HepG2 (cell line): Measurements from ENCODE around the gene MTHFD1L. TPM values are rescaled to one million over a fixed set of nuclear protein-coding genes. Genes with fewer than 3 reads are reported as not detected.

ENCODE experiments used
- ASH2L ChIP-seq: fragments of 300-600, 200-600 bp; sonication (generic); IDR thresholded peaks from 2 replicates; pipeline ENCODE4 v1.7.0; 2017; ENCODE audit warnings: low read depth, mild to moderate bottlenecking, moderate library complexity, mixed read lengths, low read length; ENCODE audit not compliant: insufficient read length
- HDAC2 ChIP-seq: sonication (generic); formaldehyde crosslinking; IDR thresholded peaks from 2 replicates; pipeline ENCODE4 v1.4.0; 2020; ENCODE audit warnings: missing genetic modification reagents
- HIVEP1 ChIP-seq: sonication (generic); formaldehyde crosslinking; IDR thresholded peaks from 2 replicates; pipeline ENCODE4 v1.4.0; 2020; ENCODE audit warnings: mild to moderate bottlenecking, missing genetic modification reagents
- IKZF1 ChIP-seq: fragments of 450-650 bp; IDR thresholded peaks from 2 replicates; pipeline ENCODE4 v1.7.1; 2016
- RFXAP ChIP-seq: sonication (generic); formaldehyde crosslinking; IDR thresholded peaks from 2 replicates; pipeline ENCODE4 v1.4.0; 2020; ENCODE audit warnings: missing genetic modification reagents, borderline replicate concordance
- SOX5 ChIP-seq: IDR thresholded peaks from 2 replicates; pipeline ENCODE4 v1.6.1; 2016; ENCODE audit warnings: borderline replicate concordance
- ZNF143 ChIP-seq: sonication (generic); formaldehyde crosslinking; IDR thresholded peaks from 2 replicates; pipeline ENCODE4 v1.4.0; 2020; ENCODE audit warnings: missing genetic modification reagents
- ZNF232 ChIP-seq: sonication (generic); formaldehyde crosslinking; IDR thresholded peaks from 2 replicates; pipeline ENCODE4 v1.4.0; 2020; ENCODE audit warnings: missing genetic modification reagents, borderline replicate concordance
- ZNF24 ChIP-seq: fragments of 450-650 bp; IDR thresholded peaks from 2 replicates; pipeline ENCODE4 v1.6.1; 2017; ENCODE audit warnings: antibody characterized with exemption, mild to moderate bottlenecking
- ZNF501 ChIP-seq: sonication (generic); formaldehyde crosslinking; IDR thresholded peaks from 2 replicates; pipeline ENCODE4 v1.5.1; 2020; ENCODE audit warnings: mild to moderate bottlenecking, moderate library complexity, missing genetic modification reagents
- ZNF614 ChIP-seq: IDR thresholded peaks from 2 replicates; pipeline ENCODE4 v1.6.1; 2018; ENCODE audit warnings: missing biosample characterization, missing genetic modification reagents, inconsistent platforms, borderline replicate concordance
- ZNF644 ChIP-seq: IDR thresholded peaks from 2 replicates; pipeline ENCODE4 v1.6.1; 2016; ENCODE audit warnings: low read depth
- ZSCAN12 ChIP-seq: sonication (generic); formaldehyde crosslinking; IDR thresholded peaks from 2 replicates; pipeline ENCODE4 v1.9.0; 2021; ENCODE audit warnings: mild to moderate bottlenecking, missing genetic modification reagents
- ZSCAN29 ChIP-seq: sonication (generic); formaldehyde crosslinking; conservative IDR thresholded peaks from 2 replicates; pipeline ENCODE4 v1.4.0; 2020; ENCODE audit warnings: mild to moderate bottlenecking, missing genetic modification reagents
- polyA plus RNA-seq, 8 experiments: library from polyadenylated mRNA; depleted of rRNA in 3 of 8; stranded (reverse) in 7 of 8; unstranded in 1 of 8; fragments of >200 nt; fragmentation: Illumina TruSeq in 4 of 8; extraction: Trizol in 4 of 8; gene quantifications; 2 replicates each; pipeline versions ENCODE4 v1.2.1 to v1.2.3, GENCODE V29; 2011 to 2016; ENCODE audit warnings: low read depth in 4 of 8, missing spikeins in 1 of 8, mixed read lengths in 1 of 8; ENCODE audit not compliant: insufficient read depth in 1 of 8
- total RNA-seq, 5 experiments: library from RNA; depleted of rRNA; stranded (reverse); fragments of >200 nt; fragmentation: Illumina TruSeq; extraction: Trizol; gene quantifications; 2 replicates each; pipeline ENCODE4 v1.2.3, GENCODE V29; 2016; ENCODE audit warnings: low read depth in 1 of 5
- TF ChIP-seq, protein P1 (sequence below): sonication (generic); formaldehyde crosslinking; IDR thresholded peaks from 2 replicates; pipeline ENCODE4 v1.4.0; 2020; ENCODE audit warnings: mild to moderate bottlenecking, missing genetic modification reagents
- TF ChIP-seq, protein P2 (sequence below): sonication (generic); formaldehyde crosslinking; IDR thresholded peaks from 2 replicates; pipeline ENCODE4 v1.4.0; 2020; ENCODE audit warnings: missing genetic modification reagents, mild to moderate bottlenecking, borderline replicate concordance
- TF ChIP-seq, protein P3 (sequence below): sonication (generic); formaldehyde crosslinking; IDR thresholded peaks from 2 replicates; pipeline ENCODE4 v1.4.0; 2020; ENCODE audit warnings: missing genetic modification reagents
- TF ChIP-seq, protein P4 (sequence below): sonication (generic); formaldehyde crosslinking; IDR thresholded peaks from 2 replicates; pipeline ENCODE4 v1.8.1; 2023; ENCODE audit warnings: mild to moderate bottlenecking, inconsistent platforms, moderate library complexity, missing genetic modification reagents, borderline replicate concordance
- TF ChIP-seq, protein P5 (sequence below): IDR thresholded peaks from 2 replicates; pipeline ENCODE4 v1.6.1; 2018; ENCODE audit warnings: missing genetic modification reagents, mild to moderate bottlenecking, missing compliant biosample characterization
- TF ChIP-seq, protein P6 (sequence below): sonication (generic); formaldehyde crosslinking; IDR thresholded peaks from 2 replicates; pipeline ENCODE4 v1.4.0; 2020; ENCODE audit warnings: missing genetic modification reagents

The MTHFD1L gene
- total and polyA plus RNA-seq, 2 of the 13 experiments (the other 11 are each of a cell fraction or from before 2014, with no cell fraction given): 24.0 to 39.6 TPM

DNA sequence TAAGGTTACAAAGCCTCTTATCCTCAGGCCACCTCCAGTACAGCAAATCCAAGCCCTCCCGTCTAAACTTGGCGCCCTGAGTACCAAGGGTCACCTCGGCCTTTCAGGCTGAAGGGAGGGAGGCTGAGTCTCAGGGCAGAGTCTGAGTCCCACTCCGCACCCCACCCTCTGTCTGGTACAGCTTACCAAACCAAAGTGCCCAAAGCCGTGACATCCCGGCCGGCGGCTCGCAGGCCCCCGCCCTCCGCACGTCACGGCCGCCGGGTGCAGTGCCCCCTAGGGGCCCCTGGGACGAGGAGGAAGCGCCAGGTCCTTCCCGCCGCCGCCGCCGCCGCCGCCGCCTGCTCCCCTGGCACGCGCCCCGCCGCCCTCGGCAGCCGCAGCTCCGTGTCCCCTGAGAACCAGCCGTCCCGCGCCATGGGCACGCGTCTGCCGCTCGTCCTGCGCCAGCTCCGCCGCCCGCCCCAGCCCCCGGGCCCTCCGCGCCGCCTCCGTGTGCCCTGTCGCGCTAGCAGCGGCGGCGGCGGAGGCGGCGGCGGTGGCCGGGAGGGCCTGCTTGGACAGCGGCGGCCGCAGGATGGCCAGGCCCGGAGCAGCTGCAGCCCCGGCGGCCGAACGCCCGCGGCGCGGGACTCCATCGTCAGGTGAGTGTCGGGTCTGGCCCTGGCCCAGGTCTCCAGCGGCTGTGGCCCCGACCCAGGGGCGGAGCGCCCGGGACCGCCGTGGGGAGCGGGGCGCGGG lies at the start of gene MTHFD1L (continued):
- TF ChIP-seq, protein P1, sequence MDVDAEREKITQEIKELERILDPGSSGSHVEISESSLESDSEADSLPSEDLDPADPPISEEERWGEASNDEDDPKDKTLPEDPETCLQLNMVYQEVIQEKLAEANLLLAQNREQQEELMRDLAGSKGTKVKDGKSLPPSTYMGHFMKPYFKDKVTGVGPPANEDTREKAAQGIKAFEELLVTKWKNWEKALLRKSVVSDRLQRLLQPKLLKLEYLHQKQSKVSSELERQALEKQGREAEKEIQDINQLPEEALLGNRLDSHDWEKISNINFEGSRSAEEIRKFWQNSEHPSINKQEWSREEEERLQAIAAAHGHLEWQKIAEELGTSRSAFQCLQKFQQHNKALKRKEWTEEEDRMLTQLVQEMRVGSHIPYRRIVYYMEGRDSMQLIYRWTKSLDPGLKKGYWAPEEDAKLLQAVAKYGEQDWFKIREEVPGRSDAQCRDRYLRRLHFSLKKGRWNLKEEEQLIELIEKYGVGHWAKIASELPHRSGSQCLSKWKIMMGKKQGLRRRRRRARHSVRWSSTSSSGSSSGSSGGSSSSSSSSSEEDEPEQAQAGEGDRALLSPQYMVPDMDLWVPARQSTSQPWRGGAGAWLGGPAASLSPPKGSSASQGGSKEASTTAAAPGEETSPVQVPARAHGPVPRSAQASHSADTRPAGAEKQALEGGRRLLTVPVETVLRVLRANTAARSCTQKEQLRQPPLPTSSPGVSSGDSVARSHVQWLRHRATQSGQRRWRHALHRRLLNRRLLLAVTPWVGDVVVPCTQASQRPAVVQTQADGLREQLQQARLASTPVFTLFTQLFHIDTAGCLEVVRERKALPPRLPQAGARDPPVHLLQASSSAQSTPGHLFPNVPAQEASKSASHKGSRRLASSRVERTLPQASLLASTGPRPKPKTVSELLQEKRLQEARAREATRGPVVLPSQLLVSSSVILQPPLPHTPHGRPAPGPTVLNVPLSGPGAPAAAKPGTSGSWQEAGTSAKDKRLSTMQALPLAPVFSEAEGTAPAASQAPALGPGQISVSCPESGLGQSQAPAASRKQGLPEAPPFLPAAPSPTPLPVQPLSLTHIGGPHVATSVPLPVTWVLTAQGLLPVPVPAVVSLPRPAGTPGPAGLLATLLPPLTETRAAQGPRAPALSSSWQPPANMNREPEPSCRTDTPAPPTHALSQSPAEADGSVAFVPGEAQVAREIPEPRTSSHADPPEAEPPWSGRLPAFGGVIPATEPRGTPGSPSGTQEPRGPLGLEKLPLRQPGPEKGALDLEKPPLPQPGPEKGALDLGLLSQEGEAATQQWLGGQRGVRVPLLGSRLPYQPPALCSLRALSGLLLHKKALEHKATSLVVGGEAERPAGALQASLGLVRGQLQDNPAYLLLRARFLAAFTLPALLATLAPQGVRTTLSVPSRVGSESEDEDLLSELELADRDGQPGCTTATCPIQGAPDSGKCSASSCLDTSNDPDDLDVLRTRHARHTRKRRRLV (CRISPR knock-in tag): no peak
- TF ChIP-seq ZNF644 (CRISPR knock-in tag): no peak; the same call in 1 of the 2 replicates
- TF ChIP-seq ZSCAN12 (CRISPR knock-in tag): no peak
- TF ChIP-seq, protein P2, sequence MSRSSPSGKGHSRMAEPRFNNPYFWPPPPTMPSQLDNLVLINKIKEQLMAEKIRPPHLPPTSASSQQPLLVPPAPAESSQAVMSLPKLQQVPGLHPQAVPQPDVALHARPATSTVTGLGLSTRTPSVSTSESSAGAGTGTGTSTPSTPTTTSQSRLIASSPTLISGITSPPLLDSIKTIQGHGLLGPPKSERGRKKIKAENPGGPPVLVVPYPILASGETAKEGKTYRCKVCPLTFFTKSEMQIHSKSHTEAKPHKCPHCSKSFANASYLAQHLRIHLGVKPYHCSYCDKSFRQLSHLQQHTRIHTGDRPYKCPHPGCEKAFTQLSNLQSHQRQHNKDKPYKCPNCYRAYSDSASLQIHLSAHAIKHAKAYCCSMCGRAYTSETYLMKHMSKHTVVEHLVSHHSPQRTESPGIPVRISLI (CRISPR knock-in tag): peak; percentile 4; the same call in 1 of the 2 replicates
- TF ChIP-seq, protein P3, sequence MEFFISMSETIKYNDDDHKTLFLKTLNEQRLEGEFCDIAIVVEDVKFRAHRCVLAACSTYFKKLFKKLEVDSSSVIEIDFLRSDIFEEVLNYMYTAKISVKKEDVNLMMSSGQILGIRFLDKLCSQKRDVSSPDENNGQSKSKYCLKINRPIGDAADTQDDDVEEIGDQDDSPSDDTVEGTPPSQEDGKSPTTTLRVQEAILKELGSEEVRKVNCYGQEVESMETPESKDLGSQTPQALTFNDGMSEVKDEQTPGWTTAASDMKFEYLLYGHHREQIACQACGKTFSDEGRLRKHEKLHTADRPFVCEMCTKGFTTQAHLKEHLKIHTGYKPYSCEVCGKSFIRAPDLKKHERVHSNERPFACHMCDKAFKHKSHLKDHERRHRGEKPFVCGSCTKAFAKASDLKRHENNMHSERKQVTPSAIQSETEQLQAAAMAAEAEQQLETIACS (CRISPR knock-in tag): no peak
- no peak for TF ChIP-seq ZNF143 (CRISPR knock-in tag)
- TF ChIP-seq ZNF232: 0 out of 2 replicates have a peak, but pooled peaks have one; percentile 25
- TF ChIP-seq ZNF614: no peak
- TF ChIP-seq, protein P4, sequence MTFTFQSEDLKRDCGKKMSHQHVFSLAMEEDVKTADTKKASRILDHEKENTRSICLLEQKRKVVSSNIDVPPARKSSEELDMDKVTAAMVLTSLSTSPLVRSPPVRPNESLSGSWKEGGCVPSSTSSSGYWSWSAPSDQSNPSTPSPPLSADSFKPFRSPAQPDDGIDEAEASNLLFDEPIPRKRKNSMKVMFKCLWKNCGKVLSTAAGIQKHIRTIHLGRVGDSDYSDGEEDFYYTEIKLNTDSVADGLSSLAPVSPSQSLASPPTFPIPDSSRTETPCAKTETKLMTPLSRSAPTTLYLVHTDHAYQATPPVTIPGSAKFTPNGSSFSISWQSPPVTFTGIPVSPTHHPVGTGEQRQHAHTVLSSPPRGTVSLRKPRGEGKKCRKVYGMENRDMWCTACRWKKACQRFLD (CRISPR knock-in tag): no peak
- TF ChIP-seq ASH2L: peak; percentile 37
- no peak for TF ChIP-seq SOX5 (CRISPR knock-in tag)
- no peak for TF ChIP-seq ZNF24
- peak; percentile 86; the same call in 1 of the 2 replicates for TF ChIP-seq ZSCAN29
- no peak for TF ChIP-seq HIVEP1 (CRISPR knock-in tag)
- TF ChIP-seq, protein P5, sequence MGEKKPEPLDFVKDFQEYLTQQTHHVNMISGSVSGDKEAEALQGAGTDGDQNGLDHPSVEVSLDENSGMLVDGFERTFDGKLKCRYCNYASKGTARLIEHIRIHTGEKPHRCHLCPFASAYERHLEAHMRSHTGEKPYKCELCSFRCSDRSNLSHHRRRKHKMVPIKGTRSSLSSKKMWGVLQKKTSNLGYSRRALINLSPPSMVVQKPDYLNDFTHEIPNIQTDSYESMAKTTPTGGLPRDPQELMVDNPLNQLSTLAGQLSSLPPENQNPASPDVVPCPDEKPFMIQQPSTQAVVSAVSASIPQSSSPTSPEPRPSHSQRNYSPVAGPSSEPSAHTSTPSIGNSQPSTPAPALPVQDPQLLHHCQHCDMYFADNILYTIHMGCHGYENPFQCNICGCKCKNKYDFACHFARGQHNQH: 0 out of 2 replicates have a peak, but pooled peaks have one; percentile 41
- TF ChIP-seq, protein P6, sequence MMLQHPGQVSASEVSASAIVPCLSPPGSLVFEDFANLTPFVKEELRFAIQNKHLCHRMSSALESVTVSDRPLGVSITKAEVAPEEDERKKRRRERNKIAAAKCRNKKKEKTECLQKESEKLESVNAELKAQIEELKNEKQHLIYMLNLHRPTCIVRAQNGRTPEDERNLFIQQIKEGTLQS (CRISPR knock-in tag): no peak
- TF ChIP-seq HDAC2 (CRISPR knock-in tag): 0 out of 2 replicates have a peak, but pooled peaks have one; percentile 38
- no peak for TF ChIP-seq RFXAP
- no peak for TF ChIP-seq ZNF501
- no peak for TF ChIP-seq IKZF1
